ENCODE data around the gene CACUL1. TPM values are rescaled to one million over a fixed set of nuclear protein-coding genes. Genes with fewer than 3 reads are reported as not detected.

CACUL1 gene
- total RNA-seq, 1 experiment from 2014 or later, result 67.5 TPM

DNA sequence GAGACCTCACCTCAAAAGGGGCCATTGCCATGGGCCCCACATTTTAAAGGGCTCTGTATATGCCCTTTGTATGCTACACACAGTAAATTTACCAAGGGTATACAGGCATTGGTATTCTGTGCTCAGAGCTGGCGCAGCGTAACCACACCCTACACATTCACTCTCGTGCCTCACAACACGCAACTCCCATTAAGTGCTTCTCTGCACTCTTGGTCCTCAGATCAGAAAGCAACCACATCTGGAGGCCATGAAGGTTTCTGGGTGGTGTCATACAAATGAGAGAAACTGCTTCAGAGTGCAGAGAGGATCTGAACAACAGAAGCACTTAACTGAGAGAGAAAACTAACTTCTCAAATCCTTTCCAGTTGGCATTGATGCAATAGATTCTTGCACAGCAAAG lies 9.4 kb upstream of the CACUL1 start:
- no peak overlapping the region for H3K9ac ChIP-seq (ENCODE audit: low read length)
- no peaks in the 10 kb centered on the region for H3K4me1 ChIP-seq (ENCODE audit: control insufficient read depth in 1 of 2, insufficient read depth in 2 of 2, low read length in 2 of 2)
- ATAC-seq (no peak), DNase-seq (ENCODE audit: low read depth, low spot score) (no peak)
- no peaks in the 10 kb centered on the region for H3K79me2 ChIP-seq (ENCODE audit: insufficient read depth, low read length)
- H3K27me3 ChIP-seq (ENCODE audit: insufficient read depth, low read length), result peaks cover 6% of the 10 kb centered on the region; the same call in 1 of the 2 replicates
- no peak overlapping the region for H3K27ac ChIP-seq (ENCODE audit: low read depth, low read length)
- POLR2A ChIA-PET, result interaction anchor here (1.3 kb wide), 1 partner anchor 10 kb away, joined by 6 read pairs; the partner anchor contains the start of gene CACUL1
- RAD21 ChIA-PET (ENCODE audit: low non-redundant PET in 1 of 2, low total read pairs in 2 of 2, uncharacterized antibody in 2 of 2, unreplicated experiment in 2 of 2), result no interaction called here
- CTCF ChIA-PET, result no interaction called here
- H3K36me3 ChIP-seq (ENCODE audit: control insufficient read depth in 1 of 2, insufficient read depth in 2 of 2, low read length in 2 of 2), result no peaks in the 10 kb centered on the region
- H4K20me1 ChIP-seq (ENCODE audit: insufficient read depth), result no peaks in the 10 kb centered on the region
- no peaks in the 10 kb centered on the region for H3K9me2 ChIP-seq (ENCODE audit: insufficient read depth)
- no TSS peak for BruUV-seq (replicated peaks)
- intact Hi-C loops (cut with micrococcal nuclease), result no loop called here
- H3K9me3 ChIP-seq (ENCODE audit: control insufficient read depth in 1 of 2, insufficient read depth in 1 of 2, low read depth in 1 of 2, low read length in 2 of 2), result no peaks in the 10 kb centered on the region
- no peak overlapping the region for H3K4me3 ChIP-seq (replicated peaks in 1 of 2; ENCODE audit: low read depth in 1 of 2, low read length in 2 of 2)
- no peak overlapping the region for H3K4me2 ChIP-seq (ENCODE audit: low read length)
- H2AFZ ChIP-seq (ENCODE audit: low read depth, low read length, poor library complexity, severe bottlenecking), result no peak overlapping the region
- no peak for TF ChIP-seq EGR1 (IDR thresholded peaks at IDR 0.05; ENCODE audit: low read depth)
- TF ChIP-seq SRF (IDR thresholded peaks at IDR 0.05; ENCODE audit: low read depth), result no peak
- TF ChIP-seq, protein P1, sequence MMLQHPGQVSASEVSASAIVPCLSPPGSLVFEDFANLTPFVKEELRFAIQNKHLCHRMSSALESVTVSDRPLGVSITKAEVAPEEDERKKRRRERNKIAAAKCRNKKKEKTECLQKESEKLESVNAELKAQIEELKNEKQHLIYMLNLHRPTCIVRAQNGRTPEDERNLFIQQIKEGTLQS (IDR thresholded peaks at IDR 0.05), result no peak
- TF ChIP-seq, protein P2, sequence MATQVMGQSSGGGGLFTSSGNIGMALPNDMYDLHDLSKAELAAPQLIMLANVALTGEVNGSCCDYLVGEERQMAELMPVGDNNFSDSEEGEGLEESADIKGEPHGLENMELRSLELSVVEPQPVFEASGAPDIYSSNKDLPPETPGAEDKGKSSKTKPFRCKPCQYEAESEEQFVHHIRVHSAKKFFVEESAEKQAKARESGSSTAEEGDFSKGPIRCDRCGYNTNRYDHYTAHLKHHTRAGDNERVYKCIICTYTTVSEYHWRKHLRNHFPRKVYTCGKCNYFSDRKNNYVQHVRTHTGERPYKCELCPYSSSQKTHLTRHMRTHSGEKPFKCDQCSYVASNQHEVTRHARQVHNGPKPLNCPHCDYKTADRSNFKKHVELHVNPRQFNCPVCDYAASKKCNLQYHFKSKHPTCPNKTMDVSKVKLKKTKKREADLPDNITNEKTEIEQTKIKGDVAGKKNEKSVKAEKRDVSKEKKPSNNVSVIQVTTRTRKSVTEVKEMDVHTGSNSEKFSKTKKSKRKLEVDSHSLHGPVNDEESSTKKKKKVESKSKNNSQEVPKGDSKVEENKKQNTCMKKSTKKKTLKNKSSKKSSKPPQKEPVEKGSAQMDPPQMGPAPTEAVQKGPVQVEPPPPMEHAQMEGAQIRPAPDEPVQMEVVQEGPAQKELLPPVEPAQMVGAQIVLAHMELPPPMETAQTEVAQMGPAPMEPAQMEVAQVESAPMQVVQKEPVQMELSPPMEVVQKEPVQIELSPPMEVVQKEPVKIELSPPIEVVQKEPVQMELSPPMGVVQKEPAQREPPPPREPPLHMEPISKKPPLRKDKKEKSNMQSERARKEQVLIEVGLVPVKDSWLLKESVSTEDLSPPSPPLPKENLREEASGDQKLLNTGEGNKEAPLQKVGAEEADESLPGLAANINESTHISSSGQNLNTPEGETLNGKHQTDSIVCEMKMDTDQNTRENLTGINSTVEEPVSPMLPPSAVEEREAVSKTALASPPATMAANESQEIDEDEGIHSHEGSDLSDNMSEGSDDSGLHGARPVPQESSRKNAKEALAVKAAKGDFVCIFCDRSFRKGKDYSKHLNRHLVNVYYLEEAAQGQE (IDR thresholded peaks at IDR 0.05; ENCODE audit: low read depth), result no peak
- no peak for TF ChIP-seq CEBPB (IDR thresholded peaks at IDR 0.05; ENCODE audit: low read depth)
- TF ChIP-seq, protein P3, sequence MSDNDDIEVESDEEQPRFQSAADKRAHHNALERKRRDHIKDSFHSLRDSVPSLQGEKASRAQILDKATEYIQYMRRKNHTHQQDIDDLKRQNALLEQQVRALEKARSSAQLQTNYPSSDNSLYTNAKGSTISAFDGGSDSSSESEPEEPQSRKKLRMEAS (IDR thresholded peaks at IDR 0.05), result no peak
- no peak for TF ChIP-seq ZNF274 (IDR thresholded peaks at IDR 0.05; ENCODE audit: low read depth, low read length)
- no peak for TF ChIP-seq YY1 (IDR thresholded peaks at IDR 0.05; ENCODE audit: extremely low read depth, insufficient replicate concordance, low read depth, low read length)

Data from HCT116 (cell line).